ENCODE data around the gene ACTRT3. TPM values are rescaled to one million over a fixed set of nuclear protein-coding genes. Genes with fewer than 3 reads are reported as not detected.
"Not testable (repeated sequence)": the region's sequence is repeated elsewhere in the genome, so short reads cannot be mapped to it uniquely, and the experiment has no call there.

Gene ACTRT3
- total and polyA plus RNA-seq, 8 donors, result 0.45 to 2.2 (median 1.3) TPM; not detected in 2

- no peak for TF ChIP-seq EP300 (IDR thresholded peaks at IDR 0.05)
- peak in 1 of 3 donors; percentile 21 for TF ChIP-seq POLR2AphosphoS5 (IDR thresholded peaks at IDR 0.05)
- no peaks in the 10 kb centered on the region for H3K36me3 ChIP-seq
- H3K27me3 ChIP-seq, result no peaks in the 10 kb centered on the region
- intact Hi-C loops (cut with DNase I; ENCODE audit: low total_unique reads), result no loop called here
- H3K9me3 ChIP-seq, result no peaks in the 10 kb centered on the region
- 24 to 41% (median 28%) methylated on average over 2 of the region's 2 CpGs for WGBS, 5 donors
- H3K4me1 ChIP-seq, result peaks cover 7 to 33% (median 15%) of the 10 kb centered on the region in 4 donors
- no peak for DNase-seq
- no peak overlapping the region for H3K4me3 ChIP-seq
- peak overlapping the region; percentile 18 to 77 (median 54) for H3K27ac ChIP-seq
These were observed 18.7 kb downstream of the ACTRT3 start for GRCh38 chr3:169750665-169751064.

- TF ChIP-seq POLR2A (IDR thresholded peaks at IDR 0.05), result no peak
- no peak for TF ChIP-seq EP300 (IDR thresholded peaks at IDR 0.05)
- TF ChIP-seq CTCF (IDR thresholded peaks at IDR 0.05), result no peak
- TF ChIP-seq POLR2AphosphoS5 (IDR thresholded peaks at IDR 0.05), result no peak
- Histone ChIP-seq H3K27ac (no peak overlapping the region), H3K9me3 (no peaks in the 10 kb centered on the region), H3K4me1 (peaks cover 7 to 30% (median 17%) of the 10 kb centered on the region in 4 donors), H3K27me3 (no peaks in the 10 kb centered on the region), H3K4me3 (no peak overlapping the region), H3K36me3 (no peaks in the 10 kb centered on the region)
- intact Hi-C loops (cut with DNase I; ENCODE audit: low total_unique reads), result no loop called here
- WGBS, 5 donors, result 60 to 67% (median 64%) methylated on average over 3 of the region's 3 CpGs
- no peak for DNase-seq
These were observed 20.7 kb downstream of the ACTRT3 start for GRCh38 chr3:169748670-169749069.

- H3K27me3 ChIP-seq, result no peaks in the 10 kb centered on the region
- no peaks in the 10 kb centered on the region for H3K9me3 ChIP-seq
- no peak for DNase-seq
- peaks cover 7 to 28% (median 14%) of the 10 kb centered on the region in 4 donors for H3K4me1 ChIP-seq
- no peak overlapping the region for H3K27ac ChIP-seq
- 40 to 61% (median 53%) methylated on average over 6 of the region's 6 CpGs for WGBS, 5 donors
- intact Hi-C loops (cut with DNase I; ENCODE audit: low total_unique reads), result no loop called here
- TF ChIP-seq POLR2AphosphoS5 (IDR thresholded peaks at IDR 0.05) (no peak), POLR2A (IDR thresholded peaks at IDR 0.05) (no peak), CTCF (IDR thresholded peaks at IDR 0.05) (no peak), EP300 (IDR thresholded peaks at IDR 0.05) (no peak)
- no peak overlapping the region for H3K4me3 ChIP-seq
- H3K36me3 ChIP-seq, result no peaks in the 10 kb centered on the region
These were observed 22.4 kb downstream of the ACTRT3 start for GRCh38 chr3:169746924-169747323.

- H3K27me3 ChIP-seq, result no peaks in the 10 kb centered on the region
- no peaks in the 10 kb centered on the region for H3K9me3 ChIP-seq
- intact Hi-C loops (cut with DNase I; ENCODE audit: low total_unique reads), result no loop called here
- H3K4me1 ChIP-seq, result peaks cover 0 to 17% (median 10%) of the 10 kb centered on the region in 4 donors
- no peak overlapping the region for H3K27ac ChIP-seq
- H3K4me3 ChIP-seq, result no peak overlapping the region
- 0 to 79% (median 46%) methylated on average over 1 of the region's 1 CpG for WGBS, 5 donors
- H3K36me3 ChIP-seq, result no peaks in the 10 kb centered on the region
- TF ChIP-seq POLR2AphosphoS5 (IDR thresholded peaks at IDR 0.05) (no peak), CTCF (IDR thresholded peaks at IDR 0.05) (peak in 4 of 7 experiments; percentile 13 to 55 (median 37))
- no peak for DNase-seq
These were observed 24.9 kb downstream of the ACTRT3 start for GRCh38 chr3:169744366-169745054.

- peaks cover 0 to 4% (median 2%) of the 10 kb centered on the region in 4 donors for H3K4me1 ChIP-seq
- H3K4me3 ChIP-seq, result no peak overlapping the region
- no peak overlapping the region for H3K27ac ChIP-seq
- intact Hi-C loops (cut with DNase I; ENCODE audit: low total_unique reads), result no loop called here
- 43 to 66% (median 55%) methylated on average over 2 of the region's 2 CpGs for whole genome bisulfite sequencing, 5 donors
- no peaks in the 10 kb centered on the region for H3K36me3 ChIP-seq
- H3K27me3 ChIP-seq, result no peaks in the 10 kb centered on the region
- no peak for TF ChIP-seq POLR2AphosphoS5 (IDR thresholded peaks at IDR 0.05)
- TF ChIP-seq CTCF (IDR thresholded peaks at IDR 0.05), result no peak
- TF ChIP-seq POLR2A (IDR thresholded peaks at IDR 0.05), result no peak
- TF ChIP-seq EP300 (IDR thresholded peaks at IDR 0.05), result no peak
- DNase-seq, result no peak
- peaks cover 0 to 12% (median 3%) of the 10 kb centered on the region in 4 donors for H3K9me3 ChIP-seq
These were observed 30.3 kb downstream of the ACTRT3 start for GRCh38 chr3:169739067-169739466.

- H3K27ac ChIP-seq; H3K4me1 ChIP-seq; DNase-seq; intact Hi-C loops (cut with DNase I; ENCODE audit: low total_unique reads); H3K27me3 ChIP-seq; H3K36me3 ChIP-seq; H3K4me3 ChIP-seq: not testable (repeated sequence)
- H3K9me3 ChIP-seq, result peaks cover 0 to 32% (median 21%) of the 10 kb centered on the region in 4 donors
These were observed 37.5 kb downstream of the ACTRT3 start for GRCh38 chr3:169731857-169732256.

Data from stomach (tissue), 9 donors.